ENCODE data around the gene NFE2L3. TPM values are rescaled to one million over a fixed set of nuclear protein-coding genes. Genes with fewer than 3 reads are reported as not detected.
A peak's percentile ranks its signal among the peaks of the same experiment; 100 is the strongest.
"Not testable (repeated sequence)": the region's sequence is repeated elsewhere in the genome, so short reads cannot be mapped to it uniquely, and the experiment has no call there.

Gene NFE2L3
- total RNA-seq, 2 experiments from 2014 or later, result 19.9 to 23.8 TPM

- intact Hi-C loops (cut with DNase I, micrococcal nuclease), result no loop called here
- POLR2A ChIA-PET, result no interaction called here
- H3K4me1 Mint-ChIP-seq, result peaks cover 28% of the 10 kb centered on the region
- H3K27ac Mint-ChIP-seq, result no peak overlapping the region
- DNase-seq (no peak), ATAC-seq (no peak)
- H3K27me3 Mint-ChIP-seq, result no peaks in the 10 kb centered on the region
- no peak overlapping the region for H3K4me3 Mint-ChIP-seq
- no peaks in the 10 kb centered on the region for H3K9me3 Mint-ChIP-seq (ENCODE audit: low read depth)
- H3K36me3 Mint-ChIP-seq (ENCODE audit: low read depth), result peaks cover 30% of the 10 kb centered on the region
- CTCF ChIA-PET, result interaction anchor here (1.5 kb wide), 1 partner anchor 79 kb away, joined by 3 read pairs; no protein-coding TSS in a partner anchor
Observed at GRCh38 chr7:26170663-26171062, 18.7 kb downstream of the NFE2L3 start.

DNA sequence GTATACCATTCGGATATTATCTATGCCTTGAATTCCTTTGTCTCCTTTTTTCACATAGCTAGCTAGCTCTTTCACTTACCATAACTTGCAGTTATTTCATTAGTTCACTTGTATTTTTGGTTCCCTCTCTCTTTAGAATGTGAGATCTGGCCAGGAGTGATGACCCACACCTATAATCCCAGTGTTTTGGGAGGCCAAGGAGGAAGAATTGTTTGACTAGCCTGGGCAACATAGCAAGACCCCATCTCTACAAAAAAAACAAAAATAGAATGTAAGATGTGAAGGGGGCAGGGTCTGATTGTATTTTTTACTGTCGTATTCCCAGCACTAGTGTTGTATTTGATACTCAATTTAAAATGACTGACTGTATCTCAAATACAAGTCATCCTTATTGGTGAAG is 19.6 kb downstream of the NFE2L3 start:
- ChIA-PET CTCF (interaction anchor here (1.0 to 1.4 kb wide), 3 partner anchors 11 to 81 kb away, joined by 3 to 6 read pairs (median 3); no protein-coding TSS in a partner anchor), POLR2A (no interaction called here)
- intact Hi-C loops (cut with DNase I, micrococcal nuclease), result no loop called here
- no peaks in the 10 kb centered on the region for H3K27me3 Mint-ChIP-seq
- ATAC-seq (no peak), DNase-seq (no peak)
- no peak overlapping the region for H3K4me3 Mint-ChIP-seq
- no peaks in the 10 kb centered on the region for H3K9me3 Mint-ChIP-seq (ENCODE audit: low read depth)
- H3K4me1 Mint-ChIP-seq, result peaks cover 18% of the 10 kb centered on the region
- no peak overlapping the region for H3K27ac Mint-ChIP-seq
- H3K36me3 Mint-ChIP-seq (ENCODE audit: low read depth), result peaks cover 30% of the 10 kb centered on the region

DNA sequence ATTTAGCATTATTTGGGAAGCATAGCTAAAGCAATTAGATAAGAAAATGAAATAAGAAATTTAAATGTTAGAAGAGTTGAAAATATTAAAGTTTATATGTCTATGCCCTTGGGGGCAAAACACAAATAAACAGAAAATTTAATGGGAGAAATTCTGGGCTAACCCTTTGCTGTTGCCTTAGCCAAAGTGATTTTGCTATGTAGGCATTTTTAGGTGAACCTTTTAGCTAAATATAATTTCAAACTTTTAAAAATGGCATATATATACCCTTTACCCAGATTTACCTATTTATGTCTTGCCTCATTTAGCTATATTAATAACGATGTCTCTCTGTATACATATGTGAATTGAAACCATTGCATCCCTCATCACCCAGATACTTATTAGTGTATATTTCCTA is 20.1 kb downstream of the NFE2L3 start:
- H3K4me3 Mint-ChIP-seq, result no peak overlapping the region
- no peaks in the 10 kb centered on the region for H3K27me3 Mint-ChIP-seq
- H3K27ac Mint-ChIP-seq, result no peak overlapping the region
- H3K4me1 Mint-ChIP-seq, result peaks cover 14% of the 10 kb centered on the region
- ATAC-seq, result no peak
- peaks cover 30% of the 10 kb centered on the region for H3K36me3 Mint-ChIP-seq (ENCODE audit: low read depth)
- no peaks in the 10 kb centered on the region for H3K9me3 Mint-ChIP-seq (ENCODE audit: low read depth)
- CTCF ChIA-PET, result interaction anchor here (1.0 to 1.4 kb wide), 3 partner anchors 11 to 81 kb away, joined by 3 to 6 read pairs (median 3); no protein-coding TSS in a partner anchor
- POLR2A ChIA-PET, result no interaction called here
- DNase-seq, result no peak
- intact Hi-C loops (cut with DNase I, micrococcal nuclease), result no loop called here

DNA sequence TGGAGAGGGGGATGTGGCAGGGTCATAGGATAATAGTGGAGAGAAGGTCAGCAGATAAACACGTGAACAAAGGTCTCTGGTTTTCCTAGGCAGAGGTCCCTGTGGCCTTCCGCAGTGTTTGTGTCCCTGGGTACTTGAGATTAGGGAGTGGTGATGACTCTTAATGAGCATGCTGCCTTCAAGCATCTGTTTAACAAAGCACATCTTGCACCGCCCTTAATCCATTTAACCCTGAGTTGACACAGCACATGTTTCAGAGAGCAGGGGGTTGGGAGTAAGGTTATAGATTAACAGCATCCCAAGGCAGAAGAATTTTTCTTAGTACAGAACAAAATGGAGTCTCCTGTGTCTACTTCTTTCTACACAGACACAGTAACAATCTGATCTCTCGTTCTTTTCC is 23.9 kb downstream of the NFE2L3 start:
- H3K27ac Mint-ChIP-seq; H3K4me3 Mint-ChIP-seq; H3K9me3 Mint-ChIP-seq (ENCODE audit: low read depth); POLR2A ChIA-PET; ATAC-seq; intact Hi-C loops (cut with DNase I, micrococcal nuclease); DNase-seq; H3K27me3 Mint-ChIP-seq: not testable (repeated sequence)
- CTCF ChIA-PET, result interaction anchor here (0.6 kb wide), 1 partner anchor 96 kb away, joined by 3 read pairs; no protein-coding TSS in a partner anchor
- Mint-ChIP-seq H3K4me1 (peaks cover 14% of the 10 kb centered on the region), H3K36me3 (ENCODE audit: low read depth) (peaks cover 21% of the 10 kb centered on the region)

DNA sequence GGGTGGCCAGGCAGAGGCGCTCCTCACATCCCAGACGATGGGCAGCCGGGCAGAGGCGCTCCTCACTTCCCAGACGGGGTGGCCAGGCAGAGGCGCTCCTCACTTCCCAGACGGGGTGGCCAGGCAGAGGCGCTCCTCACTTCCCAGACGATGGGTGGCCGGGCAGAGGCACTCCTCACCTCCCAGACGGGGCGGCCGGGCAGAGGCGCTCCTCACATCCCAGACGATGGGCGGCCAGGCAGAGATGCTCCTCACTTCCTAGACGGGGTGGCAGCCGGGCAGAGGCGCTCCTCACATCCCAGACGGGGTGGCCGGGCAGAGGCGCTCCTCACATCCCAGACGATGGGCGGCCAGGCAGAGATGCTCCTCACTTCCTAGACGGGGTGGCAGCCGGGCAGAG is 24.7 kb downstream of the NFE2L3 start:
- peaks cover 17% of the 10 kb centered on the region for H3K36me3 Mint-ChIP-seq (ENCODE audit: low read depth)
- H3K4me3 Mint-ChIP-seq; H3K9me3 Mint-ChIP-seq (ENCODE audit: low read depth); POLR2A ChIA-PET; intact Hi-C loops (cut with DNase I, micrococcal nuclease); ATAC-seq; DNase-seq; CTCF ChIA-PET; H3K27me3 Mint-ChIP-seq; H3K27ac Mint-ChIP-seq: not testable (repeated sequence)
- peaks cover 19% of the 10 kb centered on the region for H3K4me1 Mint-ChIP-seq

- Mint-ChIP-seq H3K36me3 (ENCODE audit: low read depth) (peaks cover 15% of the 10 kb centered on the region), H3K4me1 (peaks cover 22% of the 10 kb centered on the region)
- H3K27ac Mint-ChIP-seq; H3K9me3 Mint-ChIP-seq (ENCODE audit: low read depth); H3K27me3 Mint-ChIP-seq; H3K4me3 Mint-ChIP-seq; DNase-seq; POLR2A ChIA-PET; ATAC-seq; intact Hi-C loops (cut with DNase I, micrococcal nuclease); CTCF ChIA-PET: not testable (repeated sequence)
Observed at GRCh38 chr7:26177269-26177668, 25.3 kb downstream of the NFE2L3 start.

GRCh38 chr7:26178272-26178960 is 26.4 kb downstream of the NFE2L3 start:
- no peak for DNase-seq
- no peak overlapping the region for H3K4me3 Mint-ChIP-seq
- ATAC-seq, result no peak
- H3K36me3 Mint-ChIP-seq (ENCODE audit: low read depth), result peaks cover 14% of the 10 kb centered on the region
- POLR2A ChIA-PET, result no interaction called here
- peaks cover 22% of the 10 kb centered on the region for H3K4me1 Mint-ChIP-seq
- H3K9me3 Mint-ChIP-seq (ENCODE audit: low read depth), result no peaks in the 10 kb centered on the region
- CTCF ChIA-PET, result no interaction called here
- H3K27me3 Mint-ChIP-seq, result no peaks in the 10 kb centered on the region
- intact Hi-C loops (cut with DNase I, micrococcal nuclease), result no loop called here
- H3K27ac Mint-ChIP-seq, result no peak overlapping the region

DNA sequence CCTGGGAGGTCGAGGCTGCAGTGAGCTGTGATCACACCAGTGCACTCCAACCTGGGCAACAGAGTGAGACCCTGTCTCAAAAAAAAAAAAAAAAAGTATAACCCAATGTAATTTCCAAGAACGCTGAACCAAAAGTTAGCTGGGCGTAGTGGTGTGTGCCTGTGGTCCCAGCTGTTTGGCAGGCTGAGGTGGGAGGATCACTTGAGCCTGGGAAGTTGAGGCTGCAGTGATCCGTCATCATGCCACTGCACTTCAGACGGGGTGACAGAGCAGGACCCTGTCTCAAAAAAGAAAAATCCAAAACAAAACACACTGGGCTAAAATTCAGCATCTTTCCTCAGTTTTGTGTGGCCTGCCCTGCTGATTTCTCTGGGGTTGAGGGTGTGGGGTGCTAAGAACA is 27.4 kb downstream of the NFE2L3 start:
- no peak overlapping the region for H3K27ac Mint-ChIP-seq
- H3K4me3 Mint-ChIP-seq, result no peak overlapping the region
- H3K4me1 Mint-ChIP-seq, result peaks cover 20% of the 10 kb centered on the region
- H3K36me3 Mint-ChIP-seq (ENCODE audit: low read depth), result peaks cover 23% of the 10 kb centered on the region
- ChIA-PET CTCF (interaction anchor here (1.1 kb wide), 1 partner anchor 19 kb away, joined by 5 read pairs; no protein-coding TSS in a partner anchor), POLR2A (interaction anchor here (1.7 kb wide), 1 partner anchor 10 kb away, joined by 7 read pairs; no protein-coding TSS in a partner anchor)
- no peaks in the 10 kb centered on the region for H3K27me3 Mint-ChIP-seq
- no peaks in the 10 kb centered on the region for H3K9me3 Mint-ChIP-seq (ENCODE audit: low read depth)
- ATAC-seq (no peak), DNase-seq (no peak)
- intact Hi-C loops (cut with DNase I, micrococcal nuclease), result no loop called here

DNA sequence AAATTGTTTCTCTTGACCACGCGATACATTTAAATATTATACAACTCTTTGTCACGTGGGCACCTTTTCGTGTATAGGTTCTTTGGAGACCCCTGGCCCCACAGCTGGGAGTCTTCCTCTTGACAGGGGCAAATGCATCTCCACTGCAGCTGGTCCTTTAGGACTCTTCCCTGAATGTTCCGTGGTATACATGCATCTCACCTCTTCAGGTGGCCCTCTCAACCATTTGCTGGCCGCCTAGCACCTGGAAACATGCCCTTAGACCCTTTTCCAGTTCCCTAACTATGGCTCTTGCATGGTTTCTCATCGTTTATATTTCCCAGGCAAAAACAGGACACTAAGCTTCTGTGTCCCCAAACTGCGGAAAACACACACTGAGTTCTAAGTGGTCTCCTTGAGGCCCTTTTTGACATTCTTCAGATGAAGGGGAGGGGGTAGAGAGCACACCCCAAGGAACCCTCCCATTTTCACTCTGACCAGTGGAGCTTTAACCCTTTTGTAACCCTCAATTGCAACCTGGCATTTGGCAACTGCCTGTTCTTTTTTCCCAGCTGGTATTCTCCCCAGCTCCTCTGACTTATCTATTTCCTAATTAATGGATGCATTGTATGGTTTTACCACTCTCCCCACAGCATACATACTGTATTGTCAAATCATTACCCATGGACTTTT is 28.0 kb downstream of the NFE2L3 start:
- POLR2A ChIA-PET, result interaction anchor here (1.2 to 1.7 kb wide), 2 partner anchors 9 to 19 kb away, joined by 3 to 7 read pairs; no protein-coding TSS in a partner anchor
- no peaks in the 10 kb centered on the region for H3K9me3 Mint-ChIP-seq (ENCODE audit: low read depth)
- intact Hi-C loops (cut with DNase I, micrococcal nuclease), result no loop called here
- ATAC-seq, result no peak
- no peak for DNase-seq
- CTCF ChIA-PET, result interaction anchor here (1.0 to 4.0 kb wide), 5 partner anchors 9 to 101 kb away, joined by 4 to 22 read pairs (median 6); no protein-coding TSS in a partner anchor
- peak overlapping the region; percentile 6 for H3K27ac Mint-ChIP-seq
- H3K4me3 Mint-ChIP-seq, result no peak overlapping the region
- no peaks in the 10 kb centered on the region for H3K27me3 Mint-ChIP-seq
- peaks cover 22% of the 10 kb centered on the region for H3K4me1 Mint-ChIP-seq
- peaks cover 28% of the 10 kb centered on the region for H3K36me3 Mint-ChIP-seq (ENCODE audit: low read depth)

GRCh38 chr7:26180792-26181198 is 28.8 kb downstream of the NFE2L3 start:
- intact Hi-C loops (cut with DNase I, micrococcal nuclease), result no loop called here
- ChIA-PET CTCF (interaction anchor here (1.0 to 4.0 kb wide), 6 partner anchors 8 to 288 kb away, joined by 3 to 22 read pairs (median 6); no protein-coding TSS in a partner anchor), POLR2A (interaction anchor here (1.2 to 1.7 kb wide), 2 partner anchors 8 to 18 kb away, joined by 3 to 7 read pairs; no protein-coding TSS in a partner anchor)
- no peak for DNase-seq
- no peak for ATAC-seq
- no peaks in the 10 kb centered on the region for H3K27me3 Mint-ChIP-seq
- peaks cover 30% of the 10 kb centered on the region for H3K4me1 Mint-ChIP-seq
- no peaks in the 10 kb centered on the region for H3K9me3 Mint-ChIP-seq (ENCODE audit: low read depth)
- no peak overlapping the region for H3K27ac Mint-ChIP-seq
- H3K4me3 Mint-ChIP-seq, result no peak overlapping the region
- peaks cover 36% of the 10 kb centered on the region for H3K36me3 Mint-ChIP-seq (ENCODE audit: low read depth)

DNA sequence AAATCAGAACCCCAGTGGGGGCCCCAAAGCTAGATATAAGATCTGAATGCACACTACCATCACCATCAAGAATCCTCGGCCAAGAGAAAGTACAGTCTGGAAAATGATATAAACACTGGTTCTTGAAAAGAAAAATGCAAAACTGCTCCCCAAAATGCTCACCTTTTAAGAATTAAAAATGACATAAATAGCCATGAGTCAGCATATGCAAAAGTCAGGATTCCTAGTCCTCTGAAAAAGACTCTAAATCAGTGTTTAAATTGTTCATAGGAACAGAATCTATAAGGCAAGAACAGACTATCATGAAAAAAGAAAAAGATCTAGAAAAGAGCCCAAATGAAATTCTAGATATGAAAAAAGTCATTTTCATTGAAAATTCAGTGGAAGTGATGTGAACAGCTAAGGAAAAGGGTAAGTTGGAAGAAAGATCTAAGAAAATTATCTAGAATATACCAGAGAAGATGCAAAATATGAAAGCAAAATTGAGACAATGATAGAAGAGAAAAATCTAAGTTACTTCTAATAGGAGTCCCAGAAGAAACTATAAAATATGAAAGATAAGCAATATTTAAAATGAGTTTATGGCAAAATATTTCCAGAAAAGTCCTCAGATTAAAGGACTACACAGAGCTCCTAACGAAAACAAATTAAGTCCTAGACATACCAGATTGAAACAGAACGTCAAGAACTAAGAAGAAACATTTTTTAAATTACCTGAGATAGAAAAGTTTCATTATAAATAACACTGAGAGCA is 29.7 kb downstream of the NFE2L3 start:
- intact Hi-C loops (cut with DNase I, micrococcal nuclease), result no loop called here
- Mint-ChIP-seq H3K27me3 (no peaks in the 10 kb centered on the region), H3K27ac (peak overlapping the region; percentile 35), H3K4me1 (peaks cover 37% of the 10 kb centered on the region), H3K4me3 (no peak overlapping the region), H3K9me3 (ENCODE audit: low read depth) (no peaks in the 10 kb centered on the region), H3K36me3 (ENCODE audit: low read depth) (peaks cover 42% of the 10 kb centered on the region)
- no peak for ATAC-seq
- CTCF ChIA-PET, result interaction anchor here (1.2 to 4.0 kb wide), 6 partner anchors 12 to 289 kb away, joined by 3 to 22 read pairs (median 6); no protein-coding TSS in a partner anchor
- POLR2A ChIA-PET, result no interaction called here
- no peak for DNase-seq

Data from activated CD4-positive, alpha-beta T cell treated with anti-CD3 and anti-CD28 coated beads for 36 hours (primary cell).